DMS114 treated with DMSO at 0.1 percent for 48 hours (cell line): ENCODE data around the gene DPEP1.
A peak's percentile ranks its signal among the peaks of the same experiment; 100 is the strongest.
"Not testable (repeated sequence)": the region's sequence is repeated elsewhere in the genome, so short reads cannot be mapped to it uniquely, and the experiment has no call there.

ENCODE experiments used
- DNase-seq: peaks from one replicate; lab custom pipeline; 2025; ENCODE audit not compliant: unreplicated experiment; lab: John Stamatoyannopoulos, UW

The DPEP1 gene

DNA sequence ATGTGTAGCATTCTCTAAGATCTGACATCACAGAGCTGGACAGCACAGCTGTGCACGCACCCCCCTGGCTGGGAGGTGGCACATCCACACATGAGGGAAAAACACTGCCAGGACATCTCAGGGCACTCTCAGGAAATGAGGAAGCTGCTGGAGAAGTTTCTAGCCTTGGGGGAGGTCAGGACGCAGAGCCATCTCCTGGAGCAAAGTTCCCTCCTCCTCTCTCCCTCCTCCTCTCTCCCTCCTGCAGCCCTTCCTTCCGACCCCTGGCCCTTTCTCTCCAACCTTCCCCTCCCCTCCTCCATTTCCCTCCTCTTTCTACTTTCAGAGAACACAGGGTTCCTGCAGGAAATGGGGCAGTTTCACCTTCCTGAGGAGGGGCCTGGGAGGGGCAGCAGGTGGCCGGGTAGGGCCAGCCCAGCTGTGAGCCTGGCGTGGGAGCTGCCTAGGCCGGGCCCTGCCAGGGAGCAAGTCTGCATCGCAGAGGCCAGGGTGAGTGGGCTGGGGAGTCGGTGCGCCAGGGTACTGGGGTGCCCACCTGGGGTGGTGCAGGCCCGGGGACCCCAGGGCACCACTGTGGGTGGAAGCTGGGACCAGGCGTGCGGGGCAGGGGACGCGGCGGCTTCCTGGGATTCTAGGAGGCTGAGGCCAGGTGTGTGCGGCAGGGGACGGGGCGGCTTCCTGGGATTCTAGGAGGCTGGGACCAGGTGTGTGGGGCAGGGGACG lies at the start of gene DPEP1:
TSS of gene DPEP1 (plus strand) at position 412 of the 723 bp plus-strand sequence. CDS start 16,769 bp downstream, outside the sequence.
- DNase-seq: no peak

GRCh38 chr16:89564476-89565255 lies 48.8 kb upstream of the DPEP1 start:
- DNase-seq: no peak

- DNase-seq: no peak
Observed at GRCh38 chr16:89565256-89565505, 48.3 kb upstream of the DPEP1 start.

GRCh38 chr16:89565506-89566372 lies 47.7 kb upstream of the DPEP1 start:
- peak; percentile 23 for DNase-seq

- DNase-seq: no peak
Observed at GRCh38 chr16:89567656-89568594, 45.5 kb upstream of the DPEP1 start.

- no peak for DNase-seq
Observed at GRCh38 chr16:89569506-89570341, 43.7 kb upstream of the DPEP1 start.

- no peak for DNase-seq
Observed at GRCh38 chr16:89570342-89570923, 43.0 kb upstream of the DPEP1 start.

DNA sequence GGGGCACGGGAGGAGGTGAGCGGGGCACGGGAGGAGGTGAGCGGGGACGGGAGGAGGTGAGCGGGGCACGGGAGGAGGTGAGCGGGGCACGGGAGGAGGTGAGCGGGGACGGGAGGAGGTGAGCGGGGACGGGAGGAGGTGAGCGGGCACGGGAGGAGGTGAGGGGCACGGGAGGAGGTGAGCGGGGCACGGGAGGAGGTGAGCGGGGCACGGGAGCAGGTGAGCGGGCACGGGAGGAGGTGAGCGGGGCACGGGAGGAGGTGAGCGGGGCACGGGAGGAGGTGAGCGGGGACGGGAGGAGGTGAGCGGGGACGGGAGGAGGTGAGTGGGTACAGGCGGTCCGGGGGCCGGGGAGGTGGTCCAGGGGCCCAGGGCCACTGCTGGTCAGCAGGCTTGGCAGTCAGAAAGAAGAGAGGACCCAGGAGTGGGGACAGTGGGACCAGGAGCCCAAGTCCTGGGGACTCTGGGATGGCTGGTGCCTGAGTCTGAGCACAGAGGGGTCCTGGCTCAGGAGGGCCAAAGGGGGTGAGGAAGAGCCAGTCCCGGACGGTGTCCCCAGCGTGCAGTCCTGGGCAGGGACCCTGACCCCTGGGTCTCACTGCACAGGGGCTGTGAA lies 42.4 kb upstream of the DPEP1 start:
- DNase-seq: not testable (repeated sequence)

- DNase-seq: no peak
Observed at GRCh38 chr16:89571636-89572035, 41.8 kb upstream of the DPEP1 start.

DNA sequence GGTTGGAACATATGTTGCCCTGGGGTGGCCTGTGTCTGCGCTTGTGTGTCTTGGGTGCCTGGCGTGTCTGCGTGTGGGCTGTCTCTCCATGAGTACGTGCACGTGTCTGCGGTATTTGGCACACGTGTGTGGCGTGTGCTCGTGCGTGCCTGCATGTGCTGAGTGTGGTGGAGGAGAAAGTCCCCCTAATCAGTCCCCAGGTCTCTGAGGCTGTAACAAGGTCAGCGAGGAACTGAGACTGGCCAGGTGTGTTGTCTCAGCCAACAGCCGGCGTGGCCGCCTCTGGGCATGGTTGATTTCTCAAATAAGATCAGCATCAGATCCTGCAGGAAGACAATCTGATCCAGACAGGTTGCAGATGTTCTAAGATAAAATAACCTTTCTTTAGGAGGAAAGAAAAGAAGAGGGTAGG lies 41.4 kb upstream of the DPEP1 start:
- no peak for DNase-seq

GRCh38 chr16:89572485-89573205 lies 40.8 kb upstream of the DPEP1 start:
- no peak for DNase-seq

GRCh38 chr16:89573826-89574680 lies 39.4 kb upstream of the DPEP1 start:
- no peak for DNase-seq

DNA sequence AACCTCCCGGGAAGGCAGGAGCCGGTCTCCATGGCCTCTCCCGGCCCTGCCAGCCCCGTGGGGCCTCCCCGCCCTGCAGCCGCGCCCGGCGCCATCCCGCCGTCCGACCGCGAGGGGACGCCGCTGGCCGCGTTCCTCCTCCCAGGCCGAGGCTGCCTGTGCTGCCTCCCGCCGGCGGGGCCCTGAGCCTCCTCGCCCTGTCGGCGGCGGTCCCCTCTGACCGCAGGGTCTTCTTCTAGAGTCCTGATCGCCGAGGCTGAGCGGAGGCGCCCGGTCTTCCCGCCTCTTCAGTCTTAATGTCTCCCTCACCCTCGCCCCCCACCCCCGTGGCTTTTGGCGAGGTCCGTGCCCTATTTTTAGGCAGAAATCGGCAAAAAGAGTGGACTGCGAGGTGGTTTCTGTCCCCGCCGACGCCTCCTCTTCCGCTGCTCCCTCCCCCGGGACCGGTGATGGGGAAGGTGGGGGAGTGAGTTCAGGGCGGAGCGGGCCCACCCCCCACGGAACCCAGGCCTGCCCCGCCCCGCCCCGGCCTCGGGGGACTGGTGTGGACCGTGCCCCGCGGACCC lies 38.7 kb upstream of the DPEP1 start:
- no peak for DNase-seq

GRCh38 chr16:89575247-89576152 lies 37.9 kb upstream of the DPEP1 start, which contains the start of gene CPNE7:
CPNE7 (plus strand) TSS chr16:89575758; CDS start chr16:89575898, 140 bp downstream.
- no peak for DNase-seq

DNA sequence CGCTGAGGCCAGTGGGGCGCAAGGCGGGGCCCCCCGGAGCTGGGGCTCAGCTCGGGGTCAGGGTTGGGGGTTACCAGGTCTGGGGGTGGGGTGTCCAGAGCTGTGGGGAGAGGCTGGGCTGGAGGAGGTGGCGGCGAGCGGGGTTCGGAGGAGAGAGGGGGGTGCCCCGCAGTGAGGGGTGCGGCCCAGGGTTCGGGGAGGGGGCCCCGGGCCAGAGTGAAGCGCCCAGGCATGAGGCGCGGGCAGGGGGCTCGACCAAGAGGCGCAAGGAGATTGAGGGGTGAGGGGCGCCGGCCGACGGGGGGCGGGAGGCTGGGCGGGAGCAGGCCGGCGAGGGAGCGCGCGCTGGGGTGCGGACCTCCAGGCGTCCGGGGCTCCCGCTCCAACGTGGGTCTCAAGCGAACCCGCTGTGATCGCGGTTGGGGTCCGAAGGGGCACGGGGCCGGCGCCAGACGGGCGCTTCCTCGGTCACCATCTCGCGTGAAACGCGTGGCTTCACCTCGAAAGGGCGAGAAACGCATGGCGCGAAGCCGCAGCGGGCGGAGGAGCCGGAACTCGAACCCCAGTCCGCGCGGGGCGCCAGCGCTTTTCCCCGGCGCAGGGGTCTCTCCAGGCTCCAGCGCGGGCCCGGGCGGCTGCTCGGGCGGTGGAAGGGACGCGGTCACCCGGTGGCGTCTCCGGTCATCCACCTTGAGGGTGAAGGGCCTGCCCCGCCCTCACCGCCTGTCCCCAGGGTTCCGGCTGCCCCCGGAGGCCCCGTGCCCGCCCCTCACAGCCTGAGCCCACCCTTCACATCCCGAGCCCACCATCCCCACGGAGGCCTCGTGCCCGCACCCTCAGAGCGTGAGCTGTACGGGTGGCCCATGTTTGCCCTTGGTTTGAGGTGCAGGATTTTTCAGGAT lies 37.0 kb upstream of the DPEP1 start:
- DNase-seq: no peak
